Activated naive CD4-positive, alpha-beta T cell treated with Interleukin-2 at 50 U/mL for 16 hours (primary cell): ENCODE data around the gene ASPHD2.
"Not testable (repeated sequence)": the region's sequence is repeated elsewhere in the genome, so short reads cannot be mapped to it uniquely, and the experiment has no call there.

Experiments used
- DNase-seq: peaks from one replicate; pipeline ENCODE4 v3.0.0-alpha.2; 2020

ASPHD2 gene

DNA sequence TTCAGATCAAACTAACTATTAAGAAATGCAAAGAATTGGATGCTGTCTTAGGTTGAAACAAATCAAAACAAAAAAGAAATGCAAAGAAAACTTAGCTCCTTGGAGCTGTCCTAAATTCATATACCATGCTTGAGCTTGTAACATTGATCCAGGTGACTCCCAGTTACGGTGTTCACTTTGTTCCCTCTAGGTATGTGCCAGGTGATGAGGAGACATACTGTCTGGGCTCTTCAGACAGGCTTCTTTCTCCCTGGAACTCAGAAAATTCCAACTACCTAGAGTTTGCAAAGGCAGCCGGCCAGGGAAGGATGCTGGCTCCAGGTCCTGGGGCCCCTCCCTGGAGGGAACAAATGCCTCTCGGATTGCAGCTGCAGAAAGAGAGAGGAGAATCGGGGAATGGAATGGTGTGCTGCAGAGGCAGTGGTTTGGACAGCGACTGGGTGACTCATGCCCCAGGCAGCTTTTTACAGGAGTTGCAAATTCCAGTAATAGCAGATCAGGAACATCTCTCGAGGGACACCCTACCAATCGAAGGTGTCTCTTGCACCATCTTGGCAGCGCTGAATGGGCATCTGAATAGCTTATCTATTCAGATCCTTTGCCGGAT is 12.3 kb upstream of the ASPHD2 start:
- no peak for DNase-seq

DNA sequence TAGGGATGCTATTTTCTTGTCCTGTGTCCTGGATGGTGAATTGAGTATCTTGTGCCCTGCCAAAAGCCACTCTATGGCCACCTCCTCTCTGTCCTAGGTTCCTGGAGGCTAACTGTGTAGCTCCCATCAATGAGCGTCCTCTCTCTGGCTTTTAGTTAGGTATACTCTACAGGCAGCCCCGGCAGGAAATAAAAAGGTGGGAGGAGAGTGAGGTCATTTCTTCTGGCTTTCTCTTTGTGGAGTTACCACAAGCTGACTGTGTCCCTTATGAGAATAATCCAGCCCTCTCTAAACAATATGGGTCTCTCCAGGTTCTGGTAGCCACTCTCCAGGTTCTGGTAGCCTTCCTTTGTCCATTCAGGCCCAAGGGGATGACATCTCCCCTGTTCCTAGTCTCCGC is 11.7 kb upstream of the ASPHD2 start:
- no peak for DNase-seq

DNA sequence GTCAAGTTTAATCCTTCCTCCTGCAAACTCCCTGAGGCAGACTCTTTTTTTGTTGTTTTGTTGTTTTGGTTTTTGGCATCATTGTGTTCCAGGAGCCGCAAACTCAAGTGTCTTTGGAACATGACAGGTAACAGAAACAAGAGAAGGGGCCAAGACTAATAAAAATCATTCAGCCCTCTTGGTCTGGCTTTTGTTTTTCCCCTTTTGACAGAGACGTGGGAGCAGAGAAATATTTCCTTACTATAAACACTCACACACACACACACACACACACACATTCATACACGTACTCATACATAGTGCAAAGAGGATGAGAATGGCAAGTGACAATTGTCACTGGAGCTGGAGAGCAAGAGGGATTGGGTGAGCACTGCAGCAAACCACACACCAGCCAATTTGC is 10.4 kb upstream of the ASPHD2 start:
- DNase-seq = no peak

DNA sequence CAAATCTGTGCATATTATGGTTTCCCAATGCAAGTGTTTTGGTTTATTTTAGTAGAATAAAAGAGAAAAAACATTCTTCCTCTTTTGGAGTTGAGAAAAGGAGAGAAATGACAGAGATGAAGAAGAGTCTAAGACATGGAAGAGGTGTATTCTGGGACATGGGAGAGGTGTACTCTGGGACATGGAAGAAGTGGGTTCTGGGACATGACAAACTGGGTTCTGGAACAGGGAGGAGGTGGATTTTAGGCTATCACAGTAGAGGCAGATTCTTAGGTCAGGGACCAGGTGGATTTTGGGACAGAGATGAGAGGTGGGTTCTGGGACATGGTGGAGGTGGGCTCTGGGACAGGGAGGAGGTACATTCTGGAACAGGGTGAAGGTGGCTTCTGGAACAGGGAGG is 2.1 kb upstream of the ASPHD2 start:
- no peak for DNase-seq

DNA sequence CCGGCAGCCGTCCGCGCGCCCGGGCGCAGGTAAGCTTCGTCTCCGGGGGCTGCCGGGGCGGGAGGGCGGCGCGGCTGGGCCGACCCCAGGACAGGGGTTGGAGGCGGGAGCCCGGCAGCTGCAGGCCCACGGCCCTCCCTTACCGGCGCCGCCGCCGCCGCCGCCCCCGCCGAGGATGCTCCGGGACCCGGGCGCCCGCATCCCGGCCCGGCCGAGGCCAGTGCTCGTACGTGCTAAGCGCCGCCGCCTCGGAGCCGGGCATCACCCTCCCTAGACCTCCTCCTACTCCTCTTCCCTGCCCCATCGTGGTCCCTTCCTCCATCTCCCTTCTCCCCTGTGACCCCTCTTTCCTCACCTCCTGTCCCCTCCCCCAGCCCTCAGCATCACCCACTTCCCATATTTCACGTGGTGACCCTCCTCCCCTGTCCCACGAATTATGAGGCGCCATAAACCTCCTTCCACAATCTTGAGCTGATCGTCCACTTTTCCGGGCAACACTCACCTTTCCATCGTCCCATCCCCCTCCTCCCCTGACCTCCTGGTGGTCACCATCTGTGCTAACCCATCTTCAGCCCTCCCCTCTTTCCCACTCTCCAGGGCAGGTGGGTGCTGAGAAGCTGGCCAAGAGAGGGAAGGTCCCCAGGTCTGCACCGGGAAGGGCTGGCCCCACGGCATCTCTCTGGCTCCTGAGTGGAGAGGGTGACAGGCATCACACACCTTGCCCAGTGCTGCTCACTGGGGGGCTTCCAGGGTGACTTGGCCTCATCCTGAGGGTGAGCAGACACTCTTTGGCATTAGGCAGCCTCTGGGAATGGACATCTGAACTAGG is 612 bp downstream of the ASPHD2 start:
- DNase-seq = no peak

DNA sequence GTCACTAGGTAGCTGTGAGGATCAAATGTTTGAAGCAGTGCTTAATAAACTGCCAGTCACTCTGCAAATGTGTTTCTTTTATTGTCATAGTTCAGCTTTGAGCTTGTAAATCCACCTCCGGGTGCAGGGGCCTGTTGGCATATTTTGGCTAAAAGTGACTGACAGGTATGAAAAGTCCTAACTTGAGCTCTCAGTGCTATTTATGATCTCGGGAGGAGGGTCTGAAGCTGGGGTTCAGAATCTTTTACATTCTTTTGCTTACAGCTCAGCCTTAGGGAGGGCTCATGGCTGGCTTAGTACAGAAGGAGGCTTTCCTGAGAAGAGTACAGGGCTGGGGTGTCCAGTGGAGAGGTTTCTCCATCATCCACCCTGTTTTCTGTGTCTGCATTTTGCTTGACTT is 1.5 kb downstream of the ASPHD2 start:
- no peak for DNase-seq

DNA sequence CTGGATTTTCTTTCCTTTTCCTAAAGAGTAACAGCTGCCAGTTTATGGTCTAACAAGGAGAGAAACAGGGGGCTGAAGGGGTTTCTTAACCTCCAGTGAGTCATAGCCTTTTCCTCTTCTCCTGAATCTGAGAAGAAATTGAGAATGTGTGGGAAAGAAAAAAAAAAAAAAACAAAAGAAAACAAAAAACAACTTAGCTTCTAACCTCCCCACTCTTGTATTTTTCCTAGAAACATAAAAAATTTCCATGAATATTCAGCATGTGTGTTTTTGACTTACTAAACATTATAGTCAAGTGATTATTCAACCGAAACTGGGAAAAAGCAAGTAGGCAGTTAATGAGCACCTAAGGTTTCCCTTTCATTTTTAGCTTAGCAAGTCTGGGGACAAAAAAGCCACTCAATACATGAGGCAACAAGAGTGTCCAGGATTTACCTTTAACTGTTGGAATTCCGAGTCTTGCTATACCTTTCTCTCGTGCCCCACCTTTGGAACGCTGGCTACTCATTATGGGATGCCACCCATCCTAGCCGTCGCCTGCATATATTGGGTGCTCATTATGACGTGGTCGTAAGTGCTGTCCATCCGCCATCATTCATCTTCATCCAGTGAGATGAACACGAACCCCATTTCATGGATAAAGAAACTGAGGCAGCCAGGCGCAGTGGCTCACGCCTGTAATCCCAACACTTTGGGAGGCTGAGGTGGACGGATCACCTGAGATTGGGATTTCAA is 2.4 kb downstream of the ASPHD2 start:
- DNase-seq = no peak

DNA sequence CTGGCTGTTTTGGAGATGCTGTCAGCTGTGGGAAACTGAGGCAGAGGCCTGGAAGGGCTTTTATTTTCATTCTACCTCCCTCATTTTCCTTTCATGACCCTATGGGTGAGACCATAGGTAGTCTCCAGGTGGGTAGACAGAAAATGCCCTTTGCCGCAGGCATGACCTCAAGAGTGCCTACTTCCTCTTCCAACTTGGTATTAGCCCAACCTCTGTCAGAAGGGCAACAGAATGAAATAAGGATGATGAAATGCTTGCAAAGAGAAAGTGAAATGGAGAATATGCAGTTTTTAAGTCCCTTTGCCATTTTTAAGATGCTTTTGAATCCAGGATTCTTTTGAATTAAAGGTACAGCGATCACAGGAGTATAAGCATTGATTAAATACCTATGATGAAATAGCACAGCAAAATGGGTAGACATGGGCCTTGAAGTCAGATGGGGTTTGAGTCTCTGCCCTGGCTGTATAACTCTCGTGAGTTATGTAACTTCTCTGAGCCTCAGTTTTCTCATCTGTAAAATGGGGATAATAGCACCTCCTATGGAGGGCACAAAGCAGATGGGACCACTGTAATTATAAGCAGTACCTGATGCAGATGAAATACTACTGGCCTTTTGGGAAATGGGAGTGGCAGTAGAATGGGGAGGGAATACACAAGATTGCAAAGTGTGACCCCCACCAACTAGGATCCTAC is 3.7 kb downstream of the ASPHD2 start:
- no peak for DNase-seq

DNA sequence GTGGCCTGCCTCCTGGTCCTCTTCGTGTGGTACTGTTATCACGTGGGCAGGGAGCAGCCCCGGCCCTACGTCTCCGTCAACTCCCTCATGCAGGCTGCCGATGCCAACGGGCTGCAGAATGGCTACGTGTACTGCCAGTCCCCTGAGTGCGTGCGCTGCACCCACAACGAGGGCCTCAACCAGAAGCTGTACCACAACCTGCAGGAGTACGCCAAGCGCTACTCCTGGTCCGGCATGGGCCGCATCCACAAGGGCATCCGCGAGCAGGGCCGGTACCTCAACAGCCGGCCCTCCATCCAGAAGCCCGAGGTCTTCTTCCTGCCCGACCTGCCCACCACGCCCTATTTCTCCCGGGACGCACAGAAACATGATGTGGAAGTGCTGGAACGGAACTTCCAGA is 4.7 kb downstream of the ASPHD2 start:
- no peak for DNase-seq

DNA sequence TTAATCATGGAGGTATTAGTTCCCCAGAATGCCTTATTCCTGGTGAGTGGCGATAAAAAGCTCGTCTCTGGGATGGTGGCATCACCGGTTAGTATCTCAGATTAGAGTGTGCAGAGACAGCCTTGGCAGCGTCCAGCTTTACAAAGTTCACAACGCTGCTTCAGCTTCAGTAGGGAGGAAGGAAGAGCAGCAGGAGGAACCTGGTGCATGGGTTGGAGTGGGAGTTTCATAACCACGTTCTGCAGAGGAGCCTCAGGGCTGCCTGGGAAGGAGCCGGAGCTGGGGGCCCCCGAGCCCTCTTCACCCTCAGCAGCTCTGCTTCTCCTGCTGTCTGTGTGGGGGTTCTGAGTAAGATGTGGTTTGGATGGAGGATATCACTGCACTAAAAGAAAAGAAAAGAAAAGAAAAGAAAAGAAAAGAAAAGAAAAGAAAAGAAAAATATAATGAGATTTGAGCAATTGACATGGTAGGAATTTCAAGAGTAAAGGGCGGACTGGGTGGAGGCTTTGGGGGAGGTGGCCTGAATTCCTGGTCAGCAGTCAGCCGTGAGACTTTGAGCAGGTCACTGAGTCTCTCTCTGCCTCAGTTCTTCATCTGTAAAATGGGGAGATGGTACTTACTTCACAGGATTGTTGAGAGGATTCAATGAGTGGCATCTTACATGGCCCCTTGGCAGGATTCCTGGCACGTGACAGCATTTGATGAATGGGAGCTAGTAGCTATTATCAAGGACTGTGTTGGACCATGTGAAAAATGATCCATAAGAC is 6.5 kb downstream of the ASPHD2 start:
- no peak for DNase-seq

DNA sequence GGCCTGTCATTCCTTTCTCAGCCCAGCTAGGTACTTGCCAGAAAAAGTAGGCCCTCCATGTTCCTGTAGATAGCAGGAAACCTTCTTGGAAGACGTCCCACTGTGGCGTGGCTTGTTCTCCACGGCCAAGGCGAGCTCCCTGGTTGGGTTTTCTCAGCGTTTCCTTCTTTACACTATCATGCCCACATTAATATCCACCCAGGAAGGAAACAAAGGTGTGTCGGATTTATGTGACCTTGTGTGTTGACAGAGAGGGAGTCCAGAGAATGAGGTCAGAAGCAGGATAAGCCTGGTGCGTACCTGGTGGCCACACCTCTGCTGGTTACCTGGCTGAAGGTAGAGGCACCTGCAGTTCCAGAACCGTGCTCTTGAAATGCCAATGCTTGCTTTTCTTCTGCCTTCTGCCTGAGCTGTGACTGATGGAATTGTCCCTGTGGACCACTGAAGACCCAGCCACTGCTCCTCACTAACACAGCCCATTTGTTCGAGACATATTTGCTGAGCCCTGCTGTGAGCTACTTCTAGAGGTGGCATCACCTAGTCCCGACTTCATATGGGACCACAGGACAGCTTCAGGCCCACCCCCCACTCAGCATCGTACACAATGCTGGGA is 7.9 kb downstream of the ASPHD2 start:
- DNase-seq = no peak

DNA sequence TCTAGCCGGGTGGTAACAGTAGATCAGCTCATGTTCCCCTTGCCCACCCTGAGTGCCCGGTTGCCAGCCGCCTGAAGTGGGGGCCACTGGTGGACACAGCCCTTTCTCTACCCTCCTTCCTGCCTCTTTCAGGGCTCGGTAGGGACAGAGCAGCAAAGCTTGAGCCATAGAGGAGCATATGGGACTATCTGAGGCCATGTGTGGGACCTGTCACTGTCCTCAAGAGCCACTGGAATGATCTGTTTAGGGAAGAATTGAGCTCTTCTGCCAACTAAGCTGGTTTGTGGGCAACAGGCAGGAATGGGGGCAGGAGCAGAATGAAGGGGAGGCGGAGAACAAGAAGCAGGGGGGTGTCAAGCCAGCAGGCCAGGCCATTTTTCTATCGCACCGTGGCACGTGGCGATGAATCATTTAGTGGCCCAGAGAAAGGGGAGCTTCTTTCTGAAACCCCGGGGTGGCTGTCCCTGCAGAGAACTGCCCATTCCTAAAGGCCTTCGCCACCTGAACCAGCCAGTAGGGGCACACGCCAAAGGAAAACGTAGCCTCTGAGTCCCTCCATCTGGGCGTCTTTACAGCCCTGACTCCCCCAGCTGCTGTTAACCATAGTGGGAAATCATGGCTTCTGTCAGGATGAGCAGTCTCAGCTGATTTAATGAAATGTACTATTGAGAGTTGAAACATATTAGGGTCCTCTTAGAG is 8.8 kb downstream of the ASPHD2 start:
- no peak for DNase-seq

DNA sequence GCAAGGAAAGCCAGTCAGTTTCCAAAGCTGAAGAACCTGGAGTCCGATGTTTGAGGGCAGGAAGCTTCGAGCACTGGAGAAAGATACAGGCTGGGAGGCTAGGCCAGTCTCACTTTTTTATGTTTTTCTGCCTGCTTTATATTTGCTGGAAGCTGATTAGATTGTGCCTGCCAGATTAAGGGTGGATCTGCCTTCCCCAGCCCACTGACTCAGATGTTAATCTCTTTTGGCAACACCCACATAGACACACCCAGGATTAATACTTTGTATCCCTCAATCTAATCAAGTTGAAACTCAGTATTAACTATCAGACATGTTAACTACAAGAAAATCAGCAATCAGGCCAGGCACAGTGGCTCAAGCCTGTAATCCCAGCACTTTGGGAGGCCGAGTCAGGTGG is 9.7 kb downstream of the ASPHD2 start:
- not testable (repeated sequence) for DNase-seq

DNA sequence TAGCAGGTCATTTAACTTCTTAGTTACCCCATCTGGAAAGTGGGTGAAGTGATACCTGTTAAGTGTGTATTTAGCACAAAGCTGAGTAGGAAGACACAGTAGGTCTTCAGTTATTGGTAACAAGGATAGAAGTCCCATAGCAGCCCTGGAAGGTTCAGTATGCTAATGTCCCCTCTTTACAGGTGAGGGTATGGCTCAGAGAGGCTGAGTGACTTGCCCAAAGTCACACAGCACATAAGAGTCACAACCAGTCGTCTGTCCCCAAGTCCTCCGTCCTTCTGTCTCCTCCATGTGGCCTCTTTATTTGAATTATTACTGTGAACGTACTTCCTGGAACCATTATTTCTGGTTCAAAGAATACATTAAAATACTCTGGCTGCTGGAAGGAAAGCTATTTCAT is 10.5 kb downstream of the ASPHD2 start:
- DNase-seq = no peak

DNA sequence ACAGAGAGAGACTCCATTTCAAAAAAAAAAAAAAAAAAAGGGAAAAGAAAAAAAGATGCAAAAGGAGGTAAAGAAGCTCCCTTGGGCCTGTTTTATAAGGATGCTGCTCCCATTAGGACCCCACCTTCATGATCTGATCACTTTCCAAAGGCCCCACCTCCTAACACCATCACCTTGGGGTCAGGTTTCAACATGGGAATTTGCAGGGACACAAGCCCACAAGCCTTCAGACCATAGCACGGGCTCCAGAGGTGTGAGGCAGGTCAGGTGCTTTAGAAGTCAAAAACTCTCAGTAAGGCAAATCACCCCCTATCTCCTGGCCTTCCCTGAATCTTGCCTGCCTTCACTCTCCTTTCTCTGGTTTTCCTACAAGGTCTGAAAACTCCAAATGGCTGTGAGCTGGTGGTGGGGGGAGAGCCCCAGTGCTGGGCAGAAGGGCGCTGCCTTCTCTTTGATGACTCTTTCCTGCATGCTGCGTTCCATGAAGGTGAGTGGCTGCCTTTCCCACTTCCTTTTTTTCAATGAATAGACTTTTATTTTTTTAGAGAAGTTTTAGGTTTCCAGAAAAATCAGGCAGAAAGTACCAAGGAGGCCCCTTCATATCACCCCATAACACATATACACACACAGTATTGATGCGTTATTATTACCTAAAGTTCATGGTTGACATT is 13.2 kb downstream of the ASPHD2 start:
- DNase-seq = no peak

DNA sequence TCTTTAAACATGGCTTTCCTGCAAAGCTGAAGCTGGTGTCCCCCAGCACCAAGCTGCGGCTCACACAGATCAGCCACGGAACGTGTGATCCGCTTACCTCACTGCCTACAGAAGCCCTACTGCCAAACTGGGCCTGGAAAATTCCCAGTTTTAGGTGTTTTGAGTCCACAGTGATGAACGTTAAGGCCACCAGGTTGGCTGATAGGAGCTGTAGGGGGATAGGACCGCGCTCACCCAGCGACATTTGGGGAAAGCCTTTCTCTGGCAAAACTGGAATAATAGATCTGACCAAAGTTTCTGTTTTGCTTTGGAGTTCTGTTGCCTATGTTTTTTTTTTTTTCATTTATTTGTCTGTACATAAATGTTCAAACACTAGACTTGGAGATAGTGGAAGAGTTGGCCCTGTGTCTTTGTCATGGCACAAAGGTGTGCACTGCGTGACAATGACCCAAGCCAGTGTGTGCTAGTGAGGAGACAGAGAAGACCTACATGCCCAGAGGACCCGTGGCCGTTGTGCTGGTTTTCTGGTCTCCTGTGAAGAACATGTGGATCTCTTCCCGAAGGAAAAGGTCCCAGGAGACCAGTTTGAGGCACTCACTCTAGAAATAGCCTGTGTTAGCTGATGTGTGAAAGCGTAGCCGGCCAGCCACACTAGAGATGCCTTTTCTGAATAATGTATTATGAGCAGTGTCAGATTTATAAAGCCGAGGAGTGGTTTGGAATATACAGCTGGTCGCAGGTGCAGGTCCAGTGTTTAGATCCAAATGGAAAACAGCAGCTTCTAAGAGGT is 15.0 kb downstream of the ASPHD2 start:
- DNase-seq = no peak

DNA sequence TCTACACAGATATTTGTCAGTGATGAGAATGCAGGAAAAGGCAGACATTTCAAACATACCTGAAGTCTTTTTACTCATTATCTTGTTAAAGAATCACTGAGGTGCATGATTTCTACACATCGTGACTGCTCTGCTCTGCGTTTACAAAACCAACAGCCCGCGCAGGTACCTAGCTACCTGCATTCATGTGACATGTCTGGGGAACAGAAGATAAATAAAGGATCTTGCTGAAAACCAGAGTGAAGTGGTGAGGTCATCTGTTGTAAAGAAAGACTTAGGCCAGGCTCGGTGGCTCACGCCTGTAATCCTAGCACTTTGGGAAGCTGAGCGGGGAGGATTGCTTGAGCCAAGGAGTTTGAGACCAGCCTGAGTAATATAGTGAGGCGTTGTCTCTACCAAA is 15.7 kb downstream of the ASPHD2 start:
- DNase-seq = no peak

DNA sequence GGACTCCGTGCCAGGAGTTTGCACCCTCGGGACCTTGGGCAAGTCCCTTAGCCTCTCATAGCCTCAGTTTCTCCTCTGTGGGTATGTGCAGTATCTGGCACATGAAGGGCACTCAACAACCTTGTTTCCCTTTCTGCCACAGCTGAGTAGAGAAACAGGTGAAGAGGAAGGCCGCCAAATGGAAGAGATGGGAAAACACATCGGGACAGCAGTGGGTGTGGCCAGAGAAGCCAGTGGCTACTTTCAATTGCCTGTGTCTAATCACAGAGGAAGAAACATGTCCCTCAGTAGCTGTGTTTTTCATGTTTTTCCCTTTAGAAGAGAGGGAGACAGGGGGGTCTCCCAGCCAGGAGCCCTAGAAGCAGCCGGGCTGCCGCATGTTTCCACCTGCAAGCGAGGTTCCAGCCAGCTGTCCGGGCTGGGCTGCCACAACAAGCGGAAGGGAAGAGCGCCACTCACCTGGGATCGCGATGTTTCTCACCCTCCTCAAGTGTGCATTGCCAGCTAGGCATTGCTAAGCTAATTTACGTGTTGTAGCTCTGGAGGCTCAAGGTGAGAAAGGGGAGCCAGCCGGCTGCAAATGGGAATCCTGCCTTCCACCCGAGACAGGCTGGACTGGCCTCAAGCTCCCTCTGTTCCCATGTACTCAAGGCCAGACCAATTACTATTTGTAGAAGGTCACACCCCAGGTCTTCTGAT is 16.7 kb downstream of the ASPHD2 start:
- DNase-seq = no peak

DNA sequence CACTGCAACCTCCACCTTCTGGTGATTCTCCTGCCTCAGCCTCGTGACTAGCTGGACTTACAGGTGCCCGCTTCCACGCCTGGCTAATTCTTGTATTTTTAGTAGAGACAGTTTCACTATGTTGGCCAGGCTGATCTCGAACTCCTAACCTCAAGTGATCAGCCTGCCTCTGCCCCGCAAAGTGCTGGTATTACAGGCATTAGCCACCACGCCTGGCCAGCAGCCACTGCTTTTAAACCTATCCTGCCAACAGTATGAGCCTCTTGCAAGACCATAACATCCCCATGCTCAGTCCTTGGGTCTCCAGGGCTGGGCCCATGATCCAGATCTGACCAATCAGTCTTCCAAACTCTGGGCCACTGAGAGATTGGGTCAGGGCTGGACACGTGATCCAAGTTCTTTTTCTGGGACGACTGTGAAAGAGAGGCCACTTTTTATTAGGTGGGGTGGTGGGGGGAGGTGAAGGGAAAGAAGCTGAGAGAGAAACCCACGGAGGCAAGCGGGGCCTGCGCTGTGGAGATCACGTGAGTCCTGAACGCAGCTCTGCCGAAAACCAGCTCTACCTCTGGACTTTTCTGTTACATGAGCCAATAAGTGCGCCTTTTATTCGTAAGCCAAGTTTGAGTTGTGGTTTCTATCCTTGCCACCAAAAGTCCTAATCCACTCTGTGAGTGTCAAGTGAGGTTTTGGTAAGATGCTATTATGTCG is 17.9 kb downstream of the ASPHD2 start:
- no peak for DNase-seq
